DND-41 (cell line): Measurements from ENCODE around the gene SP9.

Experiments used
- ATAC-seq: fragments of 200-7000 bp; cut with Tn5 transposase; 3 replicates; pipeline ENCODE4 v1.9.1; 2021; ENCODE audit warnings: low read depth; ENCODE audit not compliant: insufficient read depth
- DNase-seq: peaks from one replicate; pipeline ENCODE4 v3.0.0-alpha.2; 2020
- H2AFZ ChIP-seq: 2 replicates; pipeline ENCODE4 v1.6.0; 2012; ENCODE audit warnings: low read depth, low read length
- H3K27ac ChIP-seq: 2 replicates; pipeline ENCODE4 v1.5.1; 2012; ENCODE audit warnings: low read length, inconsistent platforms
- H3K27me3 ChIP-seq: fragments of 200-600 bp; sonication (generic); 2 replicates; pipeline ENCODE4 v1.6.0; 2012; ENCODE audit warnings: low read length, mild to moderate bottlenecking, inconsistent platforms; ENCODE audit not compliant: insufficient read depth, poor library complexity
- H3K36me3 ChIP-seq: 2 replicates; pipeline ENCODE4 v1.5.1; 2012; ENCODE audit warnings: low read length, inconsistent platforms; ENCODE audit not compliant: insufficient read depth
- H3K4me1 ChIP-seq: 2 replicates; pipeline ENCODE4 v1.5.1; 2012; ENCODE audit warnings: mild to moderate bottlenecking, low read length; ENCODE audit not compliant: insufficient read depth
- H3K4me2 ChIP-seq: 2 replicates; pipeline ENCODE4 v1.6.0; 2012; ENCODE audit warnings: mild to moderate bottlenecking, moderate library complexity, low read length, inconsistent platforms; ENCODE audit not compliant: insufficient read depth
- H3K4me3 ChIP-seq, 2 experiments: fragments of 200-600 bp in 1 of 2; shearing (Covaris generic) in 1 of 2; 2 replicates each; pipeline ENCODE4 v1.5.1; 2012 to 2016; ENCODE audit warnings: inconsistent platforms in 2 of 2, low read length in 2 of 2, mild to moderate bottlenecking in 2 of 2, low read depth in 1 of 2, moderate library complexity in 1 of 2
- H3K79me2 ChIP-seq: 2 replicates; pipeline ENCODE4 v1.6.0; 2012; ENCODE audit warnings: low read length, inconsistent platforms; ENCODE audit not compliant: insufficient read depth
- H3K9ac ChIP-seq: 2 replicates; pipeline ENCODE4 v1.6.0; 2012; ENCODE audit warnings: low read depth, mild to moderate bottlenecking, inconsistent platforms, low read length, moderate library complexity
- H3K9me3 ChIP-seq: 2 replicates; pipeline ENCODE4 v1.5.1; 2012; ENCODE audit warnings: low read length, moderate library complexity, mild to moderate bottlenecking, inconsistent platforms; ENCODE audit not compliant: insufficient read depth, severe bottlenecking
- H4K20me1 ChIP-seq: 2 replicates; pipeline ENCODE4 v1.6.0; 2012; ENCODE audit warnings: low read length; ENCODE audit not compliant: insufficient read depth
- EZH2 ChIP-seq: IDR thresholded peaks from 3 replicates; pipeline ENCODE4 v1.6.1; 2012; ENCODE audit warnings: borderline replicate concordance, low read depth, mild to moderate bottlenecking, moderate library complexity, low read length, inconsistent platforms; ENCODE audit not compliant: severe bottlenecking
- TF ChIP-seq, protein P1 (sequence below): IDR thresholded peaks from 2 replicates; pipeline ENCODE4 v1.5.1; 2012; ENCODE audit warnings: borderline replicate concordance, low read length, moderate library complexity, mild to moderate bottlenecking; ENCODE audit not compliant: poor library complexity, severe bottlenecking; ENCODE audit errors: extremely low read depth

The SP9 gene

DNA sequence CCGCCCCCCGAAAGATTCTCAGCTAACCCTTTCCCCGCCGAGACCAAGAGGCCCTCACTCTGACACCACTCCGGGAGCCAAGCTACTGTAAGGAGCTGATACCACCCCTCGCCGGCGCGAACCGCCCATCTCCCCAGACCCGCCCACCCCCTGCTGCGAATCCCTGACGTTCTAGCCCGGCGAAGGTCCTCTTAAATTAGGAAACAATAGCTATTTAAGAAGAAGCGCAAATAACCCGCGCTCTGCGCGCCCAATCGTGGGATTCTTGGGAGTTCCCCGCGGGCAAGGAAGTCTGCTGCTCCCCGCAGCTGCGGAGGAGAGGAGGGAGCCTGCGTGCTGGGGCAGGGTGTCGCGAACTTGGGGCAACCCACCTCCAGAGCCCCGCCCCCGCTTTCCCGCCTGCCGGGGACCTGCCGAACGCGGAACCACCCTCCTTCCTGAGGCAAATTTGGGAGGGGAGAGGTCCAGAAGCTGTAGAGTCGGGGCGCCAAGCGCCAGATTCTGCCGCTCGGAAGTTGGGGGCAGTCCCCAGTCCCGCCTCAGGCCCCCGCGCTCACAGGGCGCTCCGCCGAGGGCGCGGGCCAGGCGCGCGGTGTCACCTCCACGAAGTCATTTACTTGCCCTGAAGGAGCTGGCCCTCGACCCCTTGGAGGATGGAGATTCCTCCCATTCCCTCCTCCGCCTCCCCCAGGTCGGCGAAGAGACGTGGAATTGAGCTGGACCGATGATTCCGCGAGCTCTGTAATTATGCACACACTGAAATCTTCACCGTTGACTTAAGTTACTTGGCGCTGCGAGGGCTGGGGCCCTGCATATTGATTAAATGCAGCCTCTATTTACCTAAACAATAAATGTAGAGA, 8.4 kb upstream of the SP9 start:
- Histone ChIP-seq H3K9me3 (no peaks in the 10 kb centered on the region), H3K9ac (no peak overlapping the region), H3K79me2 (no peaks in the 10 kb centered on the region), H2AFZ (no peak overlapping the region), H4K20me1 (no peaks in the 10 kb centered on the region), H3K4me3 (no peak overlapping the region), H3K27ac (no peak overlapping the region), H3K36me3 (no peaks in the 10 kb centered on the region), H3K27me3 (no peaks in the 10 kb centered on the region), H3K4me1 (no peaks in the 10 kb centered on the region), H3K4me2 (no peak overlapping the region)
- TF ChIP-seq, protein P1, sequence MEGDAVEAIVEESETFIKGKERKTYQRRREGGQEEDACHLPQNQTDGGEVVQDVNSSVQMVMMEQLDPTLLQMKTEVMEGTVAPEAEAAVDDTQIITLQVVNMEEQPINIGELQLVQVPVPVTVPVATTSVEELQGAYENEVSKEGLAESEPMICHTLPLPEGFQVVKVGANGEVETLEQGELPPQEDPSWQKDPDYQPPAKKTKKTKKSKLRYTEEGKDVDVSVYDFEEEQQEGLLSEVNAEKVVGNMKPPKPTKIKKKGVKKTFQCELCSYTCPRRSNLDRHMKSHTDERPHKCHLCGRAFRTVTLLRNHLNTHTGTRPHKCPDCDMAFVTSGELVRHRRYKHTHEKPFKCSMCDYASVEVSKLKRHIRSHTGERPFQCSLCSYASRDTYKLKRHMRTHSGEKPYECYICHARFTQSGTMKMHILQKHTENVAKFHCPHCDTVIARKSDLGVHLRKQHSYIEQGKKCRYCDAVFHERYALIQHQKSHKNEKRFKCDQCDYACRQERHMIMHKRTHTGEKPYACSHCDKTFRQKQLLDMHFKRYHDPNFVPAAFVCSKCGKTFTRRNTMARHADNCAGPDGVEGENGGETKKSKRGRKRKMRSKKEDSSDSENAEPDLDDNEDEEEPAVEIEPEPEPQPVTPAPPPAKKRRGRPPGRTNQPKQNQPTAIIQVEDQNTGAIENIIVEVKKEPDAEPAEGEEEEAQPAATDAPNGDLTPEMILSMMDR = no peak
- TF ChIP-seq EZH2 = no peak
- no peak for ATAC-seq
- no peak for DNase-seq

- Histone ChIP-seq H2AFZ (no peak overlapping the region), H3K9me3 (no peaks in the 10 kb centered on the region), H3K79me2 (no peaks in the 10 kb centered on the region), H3K4me2 (no peak overlapping the region), H4K20me1 (no peaks in the 10 kb centered on the region), H3K27me3 (peaks cover 4% of the 10 kb centered on the region), H3K4me3 (no peak overlapping the region), H3K4me1 (no peaks in the 10 kb centered on the region), H3K9ac (no peak overlapping the region), H3K27ac (no peak overlapping the region), H3K36me3 (no peaks in the 10 kb centered on the region)
- TF ChIP-seq EZH2 = no peak
- ATAC-seq = no peak
- DNase-seq = no peak
Observed at GRCh38 chr2:174327021-174327840, 7.5 kb upstream of the SP9 start.

GRCh38 chr2:174327841-174328113, 7.0 kb upstream of the SP9 start:
- Histone ChIP-seq H3K79me2 (no peaks in the 10 kb centered on the region), H3K4me2 (no peak overlapping the region), H3K4me3 (no peak overlapping the region), H3K9ac (no peak overlapping the region), H3K36me3 (no peaks in the 10 kb centered on the region), H3K27ac (no peak overlapping the region), H3K9me3 (no peaks in the 10 kb centered on the region), H4K20me1 (no peaks in the 10 kb centered on the region), H3K27me3 (peaks cover 4% of the 10 kb centered on the region), H3K4me1 (no peaks in the 10 kb centered on the region), H2AFZ (no peak overlapping the region)
- TF ChIP-seq, protein P1 = no peak
- no peak for TF ChIP-seq EZH2
- ATAC-seq (no peak), DNase-seq (no peak)
